OCI-LY3 (cell line): Measurements from ENCODE around the gene CDR2L.

ENCODE experiments used
- H2AFZ ChIP-seq: fragments of 200-600, 300-600 bp; shearing (Covaris generic); 2 replicates; pipeline ENCODE4 v1.6.0; 2014; ENCODE audit warnings: antibody characterized with exemption, low read depth, low read length
- H3K27ac ChIP-seq: fragments of 200-600, 300-600 bp; sonication (generic); 2 replicates; pipeline ENCODE4 v1.5.1; 2014; ENCODE audit warnings: mild to moderate bottlenecking, low read length, moderate library complexity, mixed read lengths
- H3K27me3 ChIP-seq: fragments of 200-600, 300-600 bp; sonication (generic); 2 replicates; pipeline ENCODE4 v1.6.1; 2014; ENCODE audit warnings: low read depth, low read length, mixed read lengths
- H3K36me3 ChIP-seq: fragments of 200-600, 300-600 bp; sonication (generic); replicated peaks from 2 replicates; pipeline ENCODE3; 2014; ENCODE audit warnings: low read depth, low read length, mixed read lengths
- H3K4me1 ChIP-seq: fragments of 300-600, 200-600 bp; sonication (generic); 2 replicates; pipeline ENCODE4 v1.6.1; 2014; ENCODE audit warnings: low read length, mixed read lengths
- H3K4me2 ChIP-seq: fragments of 200-600, 300-600 bp; sonication (generic); 2 replicates; pipeline ENCODE4 v1.6.1; 2014; ENCODE audit warnings: low read length, mixed read lengths
- H3K4me3 ChIP-seq: fragments of 300-600, 200-600 bp; sonication (generic); 2 replicates; pipeline ENCODE4 v1.5.1; 2014; ENCODE audit warnings: antibody characterized with exemption, mild to moderate bottlenecking, low read length, moderate library complexity
- H3K79me2 ChIP-seq: fragments of 300-600, 200-600 bp; shearing (Covaris generic); 2 replicates; pipeline ENCODE4 v1.6.1; 2014; ENCODE audit warnings: mild to moderate bottlenecking, low read length, mixed read lengths
- H3K9ac ChIP-seq: fragments of 300-600, 200-600 bp; shearing (Covaris generic); 2 replicates; pipeline ENCODE4 v1.6.0; 2014; ENCODE audit warnings: mild to moderate bottlenecking, low read length, moderate library complexity
- H3K9me3 ChIP-seq: fragments of 200-600, 300-600 bp; shearing (Covaris generic); 2 replicates; pipeline ENCODE4 v1.6.1; 2014; ENCODE audit warnings: low read length, mixed read lengths; ENCODE audit not compliant: insufficient read depth
- H4K20me1 ChIP-seq: fragments of 200-600, 300-600 bp; sonication (generic); 2 replicates; pipeline ENCODE4 v1.6.1; 2016; ENCODE audit warnings: low read length, mixed read lengths; ENCODE audit not compliant: insufficient read depth
- CTCF ChIP-seq: fragments of 200-600, 300-600 bp; sonication (generic); IDR thresholded peaks from 2 replicates; pipeline ENCODE4 v1.5.1; 2014; ENCODE audit warnings: antibody characterized with exemption, low read length, low read depth
- EZH2phosphoT487 ChIP-seq: fragments of 200-600 bp; shearing (Covaris generic); IDR thresholded peaks from 2 replicates; pipeline ENCODE4 v1.6.1; 2018; ENCODE audit warnings: antibody characterized with exemption, mixed run types, low read depth

CDR2L gene

GRCh38 chr17:74952431-74953133 is 34.9 kb upstream of the CDR2L start:
- TF ChIP-seq EZH2phosphoT487 (no peak), CTCF (no peak)
- no peak overlapping the region for H3K4me3 ChIP-seq
- no peak overlapping the region for H3K9ac ChIP-seq
- no peaks in the 10 kb centered on the region for H3K9me3 ChIP-seq
- no peak overlapping the region for H3K27ac ChIP-seq
- H2AFZ ChIP-seq, result no peak overlapping the region
- H3K79me2 ChIP-seq, result no peaks in the 10 kb centered on the region
- H3K4me1 ChIP-seq, result 0 out of 2 replicates have a peak, but pooled peaks cover 3% of the 10 kb centered on the region
- H4K20me1 ChIP-seq, result no peaks in the 10 kb centered on the region
- H3K27me3 ChIP-seq, result no peaks in the 10 kb centered on the region
- no peak overlapping the region for H3K4me2 ChIP-seq
- H3K36me3 ChIP-seq, result no peaks in the 10 kb centered on the region

DNA sequence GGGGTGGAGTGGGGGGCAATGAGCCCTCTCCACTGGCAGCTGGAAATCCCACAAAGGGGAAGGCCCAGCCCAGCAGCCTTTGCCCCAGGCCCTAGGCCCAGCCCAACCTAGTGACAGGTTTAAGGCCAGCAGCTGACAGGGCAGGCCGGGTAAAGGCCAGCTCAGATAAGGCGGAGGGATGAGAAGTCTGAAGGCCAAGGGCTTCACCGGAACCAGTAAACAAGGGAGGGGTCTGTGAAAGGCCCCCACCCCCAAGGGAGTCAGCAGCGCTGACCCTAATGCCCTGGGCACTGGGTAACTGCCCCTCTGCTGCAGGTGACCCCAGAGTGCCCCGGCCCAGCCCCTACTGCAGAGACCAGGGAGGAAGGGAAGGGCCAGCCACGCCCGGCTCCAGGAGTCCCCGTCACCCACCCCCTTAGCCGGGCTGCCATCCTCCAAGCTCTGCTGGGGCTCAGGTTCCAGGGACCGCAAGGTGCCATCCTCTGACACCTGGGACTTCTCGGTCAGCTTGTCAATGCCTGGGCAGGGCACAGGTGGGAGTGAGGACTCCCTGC is 34.2 kb upstream of the CDR2L start:
- Histone ChIP-seq H3K9ac (no peak overlapping the region), H3K79me2 (no peaks in the 10 kb centered on the region), H3K4me1 (peaks cover 6% of the 10 kb centered on the region; the same call in 1 of the 2 replicates), H3K27ac (no peak overlapping the region), H3K27me3 (no peaks in the 10 kb centered on the region), H3K36me3 (no peaks in the 10 kb centered on the region), H2AFZ (no peak overlapping the region), H3K4me3 (no peak overlapping the region), H4K20me1 (no peaks in the 10 kb centered on the region), H3K9me3 (no peaks in the 10 kb centered on the region), H3K4me2 (no peak overlapping the region)
- TF ChIP-seq EZH2phosphoT487 (no peak), CTCF (no peak)

DNA sequence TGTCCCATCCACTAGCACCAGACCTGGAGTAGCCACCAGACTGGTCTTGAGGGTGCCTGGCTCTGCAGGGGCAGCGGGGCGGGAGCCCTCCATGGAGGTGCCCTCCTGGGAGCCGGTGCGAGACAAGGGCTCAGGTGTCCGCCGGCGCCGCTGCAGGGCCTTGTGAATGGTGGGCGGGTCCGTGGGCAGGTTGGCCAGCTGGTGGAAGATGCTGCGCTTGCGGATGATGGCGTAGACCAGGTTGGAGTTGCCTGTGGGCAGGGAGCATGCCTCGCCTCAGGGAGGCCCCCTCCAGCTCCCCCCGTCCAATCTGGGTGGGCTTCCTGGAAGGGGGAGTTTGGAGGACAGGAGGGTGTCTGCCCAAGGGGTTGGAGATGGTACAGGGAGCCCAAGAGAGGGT is 33.3 kb upstream of the CDR2L start:
- H3K4me2 ChIP-seq, result no peak overlapping the region
- H3K4me1 ChIP-seq, result peaks cover 6% of the 10 kb centered on the region; the same call in 1 of the 2 replicates
- no peaks in the 10 kb centered on the region for H4K20me1 ChIP-seq
- no peaks in the 10 kb centered on the region for H3K27me3 ChIP-seq
- no peaks in the 10 kb centered on the region for H3K79me2 ChIP-seq
- H3K27ac ChIP-seq, result no peak overlapping the region
- no peaks in the 10 kb centered on the region for H3K36me3 ChIP-seq
- H3K9me3 ChIP-seq, result no peaks in the 10 kb centered on the region
- TF ChIP-seq EZH2phosphoT487 (no peak), CTCF (no peak)
- H2AFZ ChIP-seq, result no peak overlapping the region
- no peak overlapping the region for H3K9ac ChIP-seq
- H3K4me3 ChIP-seq, result no peak overlapping the region

- TF ChIP-seq EZH2phosphoT487 (no peak), CTCF (no peak)
- Histone ChIP-seq H3K4me3 (no peak overlapping the region), H3K9ac (no peak overlapping the region), H3K36me3 (no peaks in the 10 kb centered on the region), H3K27me3 (no peaks in the 10 kb centered on the region), H3K4me2 (no peak overlapping the region), H3K79me2 (no peaks in the 10 kb centered on the region), H4K20me1 (no peaks in the 10 kb centered on the region), H2AFZ (no peak overlapping the region), H3K4me1 (peaks cover 6% of the 10 kb centered on the region; the same call in 1 of the 2 replicates), H3K27ac (no peak overlapping the region), H3K9me3 (no peaks in the 10 kb centered on the region)
These were observed 32.6 kb upstream of the CDR2L start for GRCh38 chr17:74954665-74955421.
